GM12878 (cell line): Measurements from ENCODE around the gene NPHS1. TPM values are rescaled to one million over a fixed set of nuclear protein-coding genes. Genes with fewer than 3 reads are reported as not detected.
A peak's percentile ranks its signal among the peaks of the same experiment; 100 is the strongest.

Experiments
- ATAC-seq: fragments of 200-7000 bp; cut with Tn5 transposase; 3 replicates; pipeline ENCODE4 v1.9.1; 2020; ENCODE audit warnings: mild to moderate bottlenecking, moderate library complexity
- BruUV-seq: library from RNA; stranded (reverse); fragments of 400-500 nt; replicated peaks from 2 replicates; lab custom pipeline; 2021; lab: Mats Ljungman, UMichigan
- CTCF ChIA-PET: fragments of 300-600 bp; sonication (Branson Sonifier 250); formaldehyde crosslinking; extraction: SDS; loops from one replicate; lab custom pipeline; 2021; ENCODE audit warnings: inconsistent platforms; lab: Yijun Ruan, JAX
- POLR2A ChIA-PET: fragments of 350-600 bp; formaldehyde crosslinking; extraction: SDS; loops from one replicate; lab custom pipeline; 2021; ENCODE audit warnings: inconsistent platforms; lab: Charles Lee
- RAD21 ChIA-PET: fragments of 300-600 bp; sonication (Branson Sonifier 250); formaldehyde crosslinking; loops from one replicate; lab custom pipeline; 2023; ENCODE audit warnings: antibody characterized with exemption; ENCODE audit not compliant: unreplicated experiment; lab: Charles Lee
- SMC1A ChIA-PET: fragments of 300-600 bp; sonication (Branson Sonifier 250); formaldehyde crosslinking; loops from one replicate; lab custom pipeline; 2023; ENCODE audit not compliant: unreplicated experiment, uncharacterized antibody; lab: Charles Lee
- DNase-seq: peaks from one replicate; pipeline ENCODE4 v3.0.0-alpha.2; 2011; ENCODE audit warnings: low read depth, low spot score
- FAIRE-seq: peaks from 3 replicates; lab custom pipeline; 2011; peaks lifted over from hg19 to GRCh38; lab: Jason Lieb, UNC
- H2AFZ ChIP-seq: 2 replicates; pipeline ENCODE4 v1.6.0; 2011; ENCODE audit warnings: low read depth, low read length, control low read depth; ENCODE audit not compliant: control insufficient read depth
- H3K27ac ChIP-seq: 2 replicates; pipeline ENCODE4 v1.5.1; 2011; ENCODE audit warnings: control low read depth; ENCODE audit not compliant: control insufficient read depth, insufficient read depth
- H3K27me3 ChIP-seq, 2 experiments: replicated peaks in 1 of 2; 2 replicates each; pipeline versions ENCODE4 v1.6.0 to v1.6.1; 2011; ENCODE audit warnings: low read length in 1 of 2; ENCODE audit not compliant: control insufficient read depth in 2 of 2, insufficient read depth in 2 of 2
- H3K36me3 ChIP-seq, 2 experiments: 2 replicates each; pipeline ENCODE4 v1.5.1; 2011; ENCODE audit warnings: low read length in 1 of 2; ENCODE audit not compliant: control insufficient read depth in 2 of 2, insufficient read depth in 2 of 2
- H3K4me1 ChIP-seq: 2 replicates; pipeline ENCODE4 v1.6.1; 2011; ENCODE audit warnings: mild to moderate bottlenecking, low read length, moderate library complexity, mixed read lengths; ENCODE audit not compliant: control insufficient read depth, insufficient read depth
- H3K4me2 ChIP-seq: 2 replicates; pipeline ENCODE4 v1.6.0; 2011; ENCODE audit warnings: control low read depth; ENCODE audit not compliant: control insufficient read depth, insufficient read depth
- H3K4me3 ChIP-seq: fragments of 200-600 bp; sonication (generic); 2 replicates; pipeline ENCODE4 v1.5.1; 2016
- H3K79me2 ChIP-seq: 2 replicates; pipeline ENCODE4 v1.6.0; 2011; ENCODE audit warnings: low read length; ENCODE audit not compliant: control insufficient read depth, insufficient read depth
- H3K9ac ChIP-seq: 2 replicates; pipeline ENCODE4 v1.8.0; 2011; ENCODE audit warnings: low read length, control low read depth, mixed read lengths; ENCODE audit not compliant: control insufficient read depth, insufficient read depth
- H3K9me3 ChIP-seq: replicated peaks from 3 replicates; pipeline ENCODE4 v1.5.1; 2011; ENCODE audit warnings: mild to moderate bottlenecking, low read length; ENCODE audit not compliant: control insufficient read depth, insufficient read depth
- H4K20me1 ChIP-seq: 2 replicates; pipeline ENCODE4 v1.6.0; 2011; ENCODE audit not compliant: control insufficient read depth, insufficient read depth
- CHD1 ChIP-seq: IDR thresholded peaks from 2 replicates; pipeline ENCODE4 v1.6.1; 2012; ENCODE audit warnings: low read depth, low read length, improper control_type of control experiment
- CREB1 ChIP-seq: IDR thresholded peaks from 2 replicates; pipeline ENCODE4 v1.6.1; 2012; ENCODE audit warnings: low read depth, mild to moderate bottlenecking, inconsistent platforms
- NFIC ChIP-seq: IDR thresholded peaks from 2 replicates; pipeline ENCODE4 v1.6.1; 2012; ENCODE audit warnings: low read depth, mild to moderate bottlenecking, inconsistent platforms, low read length, moderate library complexity
- NKRF ChIP-seq: fragments of 450-650 bp; conservative IDR thresholded peaks from 2 replicates; pipeline ENCODE4 v1.6.1; 2017; ENCODE audit warnings: mild to moderate bottlenecking, moderate library complexity
- SPI1 ChIP-seq: IDR thresholded peaks from 2 replicates; pipeline ENCODE4 v1.6.1; 2011; ENCODE audit warnings: low read depth, mild to moderate bottlenecking, low read length, moderate library complexity, borderline replicate concordance; ENCODE audit not compliant: insufficient read depth
- SREBF1 ChIP-seq: IDR thresholded peaks from 2 replicates; pipeline ENCODE4 v1.6.1; 2012; ENCODE audit warnings: mild to moderate bottlenecking, low read length
- TAF1 ChIP-seq: IDR thresholded peaks from 2 replicates; pipeline ENCODE4 v1.6.1; 2011; ENCODE audit warnings: mild to moderate bottlenecking, low read depth, low read length, borderline replicate concordance
- ZBTB11 ChIP-seq: fragments of 450-650 bp; formaldehyde crosslinking; IDR thresholded peaks from 2 replicates; pipeline ENCODE4 v1.5.0; 2022; ENCODE audit warnings: mild to moderate bottlenecking, missing genetic modification characterization
- ZNF24 ChIP-seq: fragments of 450-650 bp; IDR thresholded peaks from 2 replicates; pipeline ENCODE4 v1.6.1; 2017; ENCODE audit warnings: antibody characterized with exemption, mild to moderate bottlenecking
- ZNF592 ChIP-seq: fragments of 450-650 bp; IDR thresholded peaks from 2 replicates; pipeline ENCODE4 v1.6.1; 2017; ENCODE audit warnings: mild to moderate bottlenecking, moderate library complexity
- WGBS: methylation state at CpG from one replicate; pipeline ENCODE4 v1.1.6; 2016; ENCODE audit warnings: low lambda C conversion rate; ENCODE audit not compliant: insufficient replicate concordance, insufficient coverage; ENCODE audit errors: missing lambda C conversion rate; 5-methylcytosine and 5-hydroxymethylcytosine counted together
- in situ Hi-C: fragments of 300-500 bp; cut with MboI; formaldehyde crosslinking; loops from 9 replicates; pipeline ENCODE4 v1.14.3; 2018; ENCODE audit warnings: mixed read lengths
- intact Hi-C: fragments of 100-400 bp; cut with micrococcal nuclease; formaldehyde crosslinking; loops from one replicate; pipeline ENCODE4 v1.14.2; 2022; ENCODE audit not compliant: unreplicated experiment
- polyA plus RNA-seq, 11 experiments: library from polyadenylated mRNA; depleted of rRNA in 4 of 11; unstranded in 6 of 11; stranded (reverse) in 5 of 11; fragments of >200 nt; fragmentation: Nextera tagmentation in 4 of 11; fragmentation: Illumina TruSeq in 1 of 11; extraction: Ambion mirVana in 4 of 11; extraction: Trizol in 1 of 11; gene quantifications; 1 replicate in 1 of 11; 2 replicates in 10 of 11; pipeline versions ENCODE4 v1.2.1 to v1.2.3, GENCODE V29; 2011 to 2016; ENCODE audit warnings: inconsistent platforms in 2 of 11, missing spikeins in 2 of 11, low read depth in 1 of 11
- total RNA-seq, 4 experiments: library from RNA; depleted of rRNA in 3 of 4; stranded (reverse); fragments of >200 nt in 3 of 4; fragmentation: Illumina TruSeq in 1 of 4; extraction: Trizol in 1 of 4; gene quantifications; 2 replicates each; pipeline versions ENCODE4 v1.2.1 to v1.2.3, GENCODE V29; 2013 to 2021
- TF ChIP-seq, protein P1 (sequence below): fragments of 450-650 bp; IDR thresholded peaks from 2 replicates; pipeline ENCODE4 v1.6.1; 2017; ENCODE audit warnings: antibody characterized with exemption, mild to moderate bottlenecking, moderate library complexity

NPHS1 gene
- total and polyA plus RNA-seq, 10 of the 15 experiments (the other 5 are each of a cell fraction or from before 2014, with no cell fraction given): not detected

- peaks cover 14 to 16% of the 10 kb centered on the region in 2 experiments; a peak in 3 of 4 replicates for H3K27me3 ChIP-seq
- no peaks in the 10 kb centered on the region for H4K20me1 ChIP-seq
- H2AFZ ChIP-seq: peak within 1 kb of the TSS; percentile 72
- peak; percentile 59 for ATAC-seq
- H3K4me3 ChIP-seq: peak within 1 kb of the TSS; percentile 68
- H3K79me2 ChIP-seq: no peaks in the 10 kb centered on the region
- no peaks in the 10 kb centered on the region for H3K36me3 ChIP-seq
- in situ Hi-C loops (no loop called here), intact Hi-C loops (no loop called here)
- H3K4me1 ChIP-seq: peaks cover 3% of the 10 kb centered on the region; the same call in 1 of the 2 replicates
- ChIA-PET POLR2A (no interaction called here), CTCF (no interaction called here), RAD21 (no interaction called here), SMC1A (no interaction called here)
- no peaks in the 10 kb centered on the region for H3K9me3 ChIP-seq
- peak within 1 kb of the TSS; percentile 90 for H3K4me2 ChIP-seq
- no peak within 1 kb of the TSS for H3K27ac ChIP-seq
- no TSS peak for BruUV-seq
- no peak for FAIRE-seq
- no peak within 1 kb of the TSS; the same call in 1 of the 2 replicates for H3K9ac ChIP-seq
- 2% methylated on average over 26 of the region's 42 CpGs for WGBS
- DNase-seq: no peak
- TF ChIP-seq NFIC: no peak
- TF ChIP-seq CREB1: no peak
- no peak for TF ChIP-seq TAF1
- TF ChIP-seq ZNF24: no peak
- no peak for TF ChIP-seq SREBF1
- no peak for TF ChIP-seq NKRF
- TF ChIP-seq CHD1: no peak
- TF ChIP-seq, protein P1, sequence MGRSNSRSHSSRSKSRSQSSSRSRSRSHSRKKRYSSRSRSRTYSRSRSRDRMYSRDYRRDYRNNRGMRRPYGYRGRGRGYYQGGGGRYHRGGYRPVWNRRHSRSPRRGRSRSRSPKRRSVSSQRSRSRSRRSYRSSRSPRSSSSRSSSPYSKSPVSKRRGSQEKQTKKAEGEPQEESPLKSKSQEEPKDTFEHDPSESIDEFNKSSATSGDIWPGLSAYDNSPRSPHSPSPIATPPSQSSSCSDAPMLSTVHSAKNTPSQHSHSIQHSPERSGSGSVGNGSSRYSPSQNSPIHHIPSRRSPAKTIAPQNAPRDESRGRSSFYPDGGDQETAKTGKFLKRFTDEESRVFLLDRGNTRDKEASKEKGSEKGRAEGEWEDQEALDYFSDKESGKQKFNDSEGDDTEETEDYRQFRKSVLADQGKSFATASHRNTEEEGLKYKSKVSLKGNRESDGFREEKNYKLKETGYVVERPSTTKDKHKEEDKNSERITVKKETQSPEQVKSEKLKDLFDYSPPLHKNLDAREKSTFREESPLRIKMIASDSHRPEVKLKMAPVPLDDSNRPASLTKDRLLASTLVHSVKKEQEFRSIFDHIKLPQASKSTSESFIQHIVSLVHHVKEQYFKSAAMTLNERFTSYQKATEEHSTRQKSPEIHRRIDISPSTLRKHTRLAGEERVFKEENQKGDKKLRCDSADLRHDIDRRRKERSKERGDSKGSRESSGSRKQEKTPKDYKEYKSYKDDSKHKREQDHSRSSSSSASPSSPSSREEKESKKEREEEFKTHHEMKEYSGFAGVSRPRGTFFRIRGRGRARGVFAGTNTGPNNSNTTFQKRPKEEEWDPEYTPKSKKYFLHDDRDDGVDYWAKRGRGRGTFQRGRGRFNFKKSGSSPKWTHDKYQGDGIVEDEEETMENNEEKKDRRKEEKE: no peak
- TF ChIP-seq SPI1: no peak
- no peak for TF ChIP-seq ZNF592
- TF ChIP-seq ZBTB11: no peak
Measured at GRCh38 chr19:35856546-35857149, 4.3 kb upstream of the NPHS1 start, which contains the start of gene KIRREL2. Gene KIRREL2 (plus strand): TSS chr19:35856911. CDS start chr19:35857120, 209 bp downstream.
